Mesenchymal stem cell (in vitro differentiated cells and primary cell): ENCODE data around the gene SRRT.

Experiments used
- DNase-seq: peaks from one replicate; pipeline ENCODE4 v3.0.0-alpha.2; 2013
- H2AFZ ChIP-seq: one replicate; pipeline ENCODE4 v1.6.1; 2013; ENCODE audit warnings: low read depth, mild to moderate bottlenecking, control low read depth, inconsistent platforms, low read length, moderate library complexity
- H2AK5ac ChIP-seq: 2 replicates; pipeline ENCODE4 v1.6.1; 2013; ENCODE audit warnings: low read length, moderate library complexity, mild to moderate bottlenecking, inconsistent platforms; ENCODE audit not compliant: severe bottlenecking
- H2BK120ac ChIP-seq: one replicate; pipeline ENCODE4 v1.6.1; 2013; ENCODE audit warnings: low read depth, mild to moderate bottlenecking, inconsistent platforms, low read length, moderate library complexity
- H2BK12ac ChIP-seq, 2 experiments: one replicate each; pipeline ENCODE4 v1.6.1; 2013; ENCODE audit warnings: inconsistent platforms in 2 of 2, low read length in 2 of 2, mild to moderate bottlenecking in 2 of 2, moderate library complexity in 2 of 2, control low read depth in 1 of 2
- H2BK15ac ChIP-seq: one replicate; pipeline ENCODE4 v1.6.1; 2013; ENCODE audit warnings: mild to moderate bottlenecking, low read depth, inconsistent platforms; ENCODE audit not compliant: poor library complexity, severe bottlenecking
- H2BK5ac ChIP-seq: 2 replicates; pipeline ENCODE4 v1.6.1; 2013; ENCODE audit warnings: low read depth, mild to moderate bottlenecking, low read length, control low read depth, inconsistent platforms; ENCODE audit not compliant: poor library complexity, severe bottlenecking
- H3K14ac ChIP-seq, 2 experiments: one replicate each; pipeline ENCODE4 v1.6.1; 2013; ENCODE audit warnings: inconsistent platforms in 2 of 2, low read length in 2 of 2, control low read depth in 1 of 2, mild to moderate bottlenecking in 1 of 2, moderate library complexity in 1 of 2
- H3K18ac ChIP-seq, 2 experiments: one replicate each; pipeline ENCODE4 v1.6.1; 2013; ENCODE audit warnings: inconsistent platforms in 2 of 2, low read length in 2 of 2, control low read depth in 1 of 2, low read depth in 1 of 2, mild to moderate bottlenecking in 1 of 2
- H3K23ac ChIP-seq, 2 experiments: one replicate each; pipeline ENCODE4 v1.6.1; 2013; ENCODE audit warnings: inconsistent platforms in 2 of 2, low read length in 2 of 2, mild to moderate bottlenecking in 2 of 2, moderate library complexity in 2 of 2, control low read depth in 1 of 2
- H3K27ac ChIP-seq: 2 replicates; pipeline ENCODE4 v1.5.1; 2013; ENCODE audit warnings: mild to moderate bottlenecking, moderate library complexity, low read length, control low read depth, inconsistent platforms; ENCODE audit not compliant: poor library complexity, severe bottlenecking
- H3K27me3 ChIP-seq, 2 experiments: 2 replicates each; pipeline versions ENCODE4 v1.6.1 to v1.7.0; 2013; ENCODE audit warnings: low read length in 2 of 2, mild to moderate bottlenecking in 2 of 2, moderate library complexity in 2 of 2, control low read depth in 1 of 2, inconsistent platforms in 1 of 2; ENCODE audit not compliant: control insufficient read depth in 1 of 2, insufficient read depth in 1 of 2
- H3K36me3 ChIP-seq, 2 experiments: 2 replicates each; pipeline versions ENCODE4 v1.6.1 to v1.7.0; 2013; ENCODE audit warnings: low read length in 2 of 2, control low read depth in 1 of 2, inconsistent platforms in 1 of 2, low read depth in 1 of 2, mild to moderate bottlenecking in 1 of 2; ENCODE audit not compliant: insufficient read depth in 2 of 2, control insufficient read depth in 1 of 2
- H3K4ac ChIP-seq, 2 experiments: one replicate each; pipeline ENCODE4 v1.6.1; 2013; ENCODE audit warnings: inconsistent platforms in 2 of 2, low read length in 2 of 2, mild to moderate bottlenecking in 2 of 2, moderate library complexity in 2 of 2, control low read depth in 1 of 2, low read depth in 1 of 2
- H3K4me1 ChIP-seq: 2 replicates; pipeline ENCODE4 v1.6.1; 2013; ENCODE audit warnings: low read depth, low read length, control low read depth; ENCODE audit not compliant: control insufficient read depth, insufficient read depth
- H3K4me2 ChIP-seq: 2 replicates; pipeline ENCODE4 v1.6.1; 2013; ENCODE audit warnings: low read length, mild to moderate bottlenecking, inconsistent platforms; ENCODE audit not compliant: poor library complexity, severe bottlenecking
- H3K4me3 ChIP-seq, 2 experiments: 2 replicates each; pipeline versions ENCODE4 v1.5.1 to v1.7.0; 2013; ENCODE audit warnings: low read length in 2 of 2, mild to moderate bottlenecking in 2 of 2, control low read depth in 1 of 2, low read depth in 1 of 2; ENCODE audit not compliant: insufficient read depth in 1 of 2
- H3K79me1 ChIP-seq: replicated peaks from 2 replicates; pipeline ENCODE4 v1.6.1; 2013; ENCODE audit warnings: mild to moderate bottlenecking, control low read depth, low read length, inconsistent platforms; ENCODE audit not compliant: poor library complexity, severe bottlenecking
- H3K9ac ChIP-seq: 2 replicates; pipeline ENCODE4 v1.7.0; 2013; ENCODE audit warnings: mild to moderate bottlenecking, low read length, moderate library complexity
- H3K9me3 ChIP-seq: 2 replicates; pipeline ENCODE4 v1.7.0; 2013; ENCODE audit warnings: mild to moderate bottlenecking, low read length; ENCODE audit not compliant: control insufficient read depth
- H4K8ac ChIP-seq: one replicate; pipeline ENCODE4 v1.6.1; 2013; ENCODE audit warnings: inconsistent platforms, mild to moderate bottlenecking, low read length, moderate library complexity
- H4K91ac ChIP-seq: one replicate; pipeline ENCODE4 v1.6.1; 2013; ENCODE audit warnings: mild to moderate bottlenecking, low read length, inconsistent platforms
- WGBS: methylation state at CpG from one replicate; pipeline ENCODE4 v1.1.7; 2013; ENCODE audit warnings: mixed read lengths; 5-methylcytosine and 5-hydroxymethylcytosine counted together

Gene SRRT

DNA sequence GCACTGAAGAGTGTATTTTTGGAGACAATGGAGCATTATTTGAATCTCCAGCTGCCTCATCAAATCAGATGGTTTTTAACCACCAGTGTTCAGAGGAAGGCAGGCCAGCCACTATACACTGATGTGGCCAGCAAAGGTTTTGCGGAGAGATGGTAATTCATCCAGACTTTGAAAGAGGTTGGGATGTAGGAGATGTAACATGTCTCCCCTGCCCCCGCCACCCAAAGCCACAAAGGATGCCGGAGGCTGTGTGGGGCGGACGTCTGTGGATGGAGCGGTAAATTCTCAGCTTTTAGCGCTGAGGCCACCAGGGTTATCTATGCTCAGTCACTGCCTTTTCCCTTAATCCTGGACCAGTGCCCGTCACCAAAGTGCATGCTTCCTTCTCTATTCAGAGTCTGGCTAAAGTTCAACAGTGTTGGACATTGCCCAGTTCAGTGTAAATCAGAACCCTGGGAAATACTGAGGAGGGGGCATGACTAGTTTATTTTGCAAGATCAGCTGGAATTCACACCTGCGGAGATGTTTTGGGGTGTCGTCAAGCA, 11.4 kb upstream of the SRRT start:
- no peak overlapping the region for H4K91ac ChIP-seq
- WGBS, result 87% methylated on average over 10 of the region's 10 CpGs
- H3K4ac ChIP-seq, result no peak overlapping the region
- H2BK120ac ChIP-seq, result no peak overlapping the region
- no peak overlapping the region for H3K27ac ChIP-seq
- H3K14ac ChIP-seq, result no peak overlapping the region
- DNase-seq, result no peak
- H4K8ac ChIP-seq, result no peak overlapping the region
- no peaks in the 10 kb centered on the region for H3K9me3 ChIP-seq
- no peak overlapping the region for H3K23ac ChIP-seq
- H3K9ac ChIP-seq, result no peak overlapping the region
- H2BK5ac ChIP-seq, result no peak overlapping the region
- H2BK12ac ChIP-seq, result no peak overlapping the region
- H3K36me3 ChIP-seq, result peaks cover 29 to 63% of the 10 kb centered on the region in 2 experiments
- no peak overlapping the region for H2AK5ac ChIP-seq
- no peaks in the 10 kb centered on the region for H3K27me3 ChIP-seq
- no peak overlapping the region for H3K4me2 ChIP-seq
- H3K4me3 ChIP-seq, result no peak overlapping the region
- H3K4me1 ChIP-seq, result peaks cover 18% of the 10 kb centered on the region
- H2BK15ac ChIP-seq, result no peak overlapping the region
- no peak overlapping the region for H3K18ac ChIP-seq
- H2AFZ ChIP-seq, result no peak overlapping the region
- H3K79me1 ChIP-seq, result peaks cover 27% of the 10 kb centered on the region

DNA sequence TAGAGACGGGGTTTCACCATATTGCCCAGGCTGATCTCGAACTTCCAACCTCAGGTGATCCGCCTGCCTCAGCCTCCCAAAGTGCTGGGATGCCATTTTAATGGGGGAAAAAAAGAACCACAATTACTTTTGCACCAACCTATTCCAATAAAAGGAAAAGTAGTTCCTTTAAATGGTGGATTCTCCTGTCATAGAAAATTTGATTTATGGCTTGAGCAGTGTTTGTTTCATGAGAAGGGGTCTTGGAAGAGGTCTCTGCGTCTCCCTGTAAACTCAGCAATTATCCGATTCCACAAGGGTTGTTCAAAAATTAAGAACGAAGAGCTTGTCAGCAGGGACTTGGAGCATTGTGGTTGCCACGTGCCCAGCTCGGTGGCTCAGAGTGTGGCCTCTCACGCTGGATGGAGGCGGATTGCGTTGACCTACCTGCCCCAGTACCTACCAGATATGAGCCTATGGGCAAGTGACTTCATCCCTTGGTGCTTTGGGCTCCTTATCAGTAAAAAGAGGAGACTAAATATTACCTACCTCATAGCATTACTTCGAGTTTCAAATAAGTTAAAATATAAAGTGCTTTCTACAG, 10.5 kb upstream of the SRRT start:
- Histone ChIP-seq H2BK120ac (no peak overlapping the region), H4K91ac (no peak overlapping the region), H2AFZ (no peak overlapping the region), H3K4me2 (no peak overlapping the region), H3K27ac (no peak overlapping the region), H3K9ac (no peak overlapping the region), H3K14ac (no peak overlapping the region), H2BK5ac (no peak overlapping the region), H2BK15ac (no peak overlapping the region), H3K79me1 (peaks cover 22% of the 10 kb centered on the region), H2AK5ac (no peak overlapping the region), H3K4ac (no peak overlapping the region), H3K18ac (no peak overlapping the region), H3K4me1 (peaks cover 26% of the 10 kb centered on the region), H3K27me3 (no peaks in the 10 kb centered on the region), H3K36me3 (peaks cover 23 to 62% of the 10 kb centered on the region in 2 experiments), H3K4me3 (no peak overlapping the region), H4K8ac (no peak overlapping the region), H3K23ac (no peak overlapping the region), H2BK12ac (no peak overlapping the region), H3K9me3 (no peaks in the 10 kb centered on the region)
- DNase-seq, result no peak
- WGBS, result 93% methylated on average over 11 of the region's 12 CpGs

DNA sequence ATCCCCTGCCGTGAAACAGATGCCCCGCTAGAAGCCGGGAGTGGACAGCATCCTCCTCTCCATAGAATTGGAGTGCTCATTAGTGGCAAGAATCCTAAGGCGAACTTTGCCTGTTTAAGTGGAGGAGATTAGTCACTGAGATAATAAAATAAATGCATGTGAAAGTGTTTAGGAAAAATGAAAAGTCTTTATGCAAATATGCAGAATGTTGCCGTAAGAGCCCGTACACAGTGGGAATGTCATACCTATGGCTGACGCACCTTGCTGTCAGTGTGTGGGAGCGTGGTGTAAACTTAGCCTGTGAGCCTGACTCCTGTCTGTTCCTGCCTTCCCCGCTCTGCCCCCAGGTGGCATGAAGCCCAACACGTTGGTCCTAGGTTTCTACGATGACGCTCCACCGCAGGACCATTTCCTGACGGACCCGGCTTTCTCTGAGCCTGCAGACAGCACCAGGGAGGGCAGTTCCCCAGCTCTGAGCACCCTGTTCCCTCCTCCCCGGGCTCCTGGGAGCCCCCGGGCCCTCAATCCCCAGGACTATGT, 9.5 kb upstream of the SRRT start:
- Histone ChIP-seq H3K9ac (no peak overlapping the region), H4K91ac (no peak overlapping the region), H3K36me3 (peaks cover 22 to 60% of the 10 kb centered on the region in 2 experiments), H3K4me2 (no peak overlapping the region), H2BK120ac (no peak overlapping the region), H3K9me3 (no peaks in the 10 kb centered on the region), H3K4me1 (peaks cover 30% of the 10 kb centered on the region), H3K27ac (no peak overlapping the region), H2BK12ac (peak overlapping the region in 1 of 2 experiments; percentile 21), H2AFZ (no peak overlapping the region), H3K4ac (no peak overlapping the region), H3K4me3 (no peak overlapping the region), H3K79me1 (peaks cover 18% of the 10 kb centered on the region), H2BK5ac (no peak overlapping the region), H3K27me3 (no peaks in the 10 kb centered on the region), H3K14ac (no peak overlapping the region), H3K23ac (no peak overlapping the region), H2AK5ac (no peak overlapping the region), H2BK15ac (no peak overlapping the region), H4K8ac (peak overlapping the region; percentile 16), H3K18ac (no peak overlapping the region)
- DNase-seq, result no peak
- 87% methylated on average over 17 of the region's 17 CpGs for WGBS

DNA sequence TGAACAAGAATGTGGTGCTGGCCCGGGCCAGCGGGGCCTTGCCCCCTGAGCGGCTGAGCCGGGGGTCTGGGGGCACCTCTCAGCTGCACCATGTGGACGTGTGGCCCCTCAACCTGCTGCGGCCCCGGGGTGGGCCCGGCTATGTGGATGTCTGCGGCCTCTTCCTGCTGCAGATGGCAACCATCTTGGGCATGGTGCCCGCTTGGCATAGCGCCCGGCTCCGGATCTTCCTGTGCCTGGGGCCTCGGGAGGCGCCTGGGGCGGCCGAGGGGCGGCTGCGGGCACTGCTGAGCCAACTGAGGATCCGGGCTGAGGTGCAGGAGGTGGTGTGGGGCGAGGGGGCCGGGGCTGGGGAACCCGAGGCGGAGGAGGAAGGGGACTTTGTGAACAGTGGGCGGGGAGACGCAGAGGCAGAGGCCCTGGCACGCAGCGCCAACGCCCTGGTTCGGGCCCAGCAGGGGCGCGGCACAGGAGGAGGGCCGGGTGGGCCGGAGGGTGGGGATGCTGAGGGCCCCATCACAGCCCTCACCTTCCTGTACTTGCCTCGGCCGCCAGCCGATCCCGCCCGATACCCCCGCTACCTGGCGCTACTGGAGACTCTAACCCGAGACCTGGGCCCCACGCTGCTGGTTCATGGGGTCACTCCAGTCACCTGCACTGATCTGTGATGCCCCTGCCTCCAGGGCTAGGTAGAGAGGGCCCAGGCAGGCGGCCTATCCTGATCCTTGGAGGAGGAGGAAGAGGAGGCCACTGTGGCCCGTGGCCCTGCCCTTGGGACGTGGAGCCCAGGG, 8.8 kb upstream of the SRRT start:
- WGBS, result 95% methylated on average over 40 of the region's 46 CpGs
- Histone ChIP-seq H2BK120ac (peak overlapping the region; percentile 77), H2BK15ac (peak overlapping the region; percentile 97), H3K4me2 (no peak overlapping the region), H3K36me3 (peaks cover 22 to 60% of the 10 kb centered on the region in 2 experiments), H3K14ac (peak overlapping the region in 1 of 2 experiments; percentile 22), H2BK5ac (peak overlapping the region; percentile 60), H4K8ac (peak overlapping the region; percentile 96), H3K9me3 (no peaks in the 10 kb centered on the region), H3K27me3 (no peaks in the 10 kb centered on the region), H2AK5ac (peak overlapping the region; percentile 86), H3K23ac (no peak overlapping the region), H3K4me3 (peak overlapping the region in 1 of 2 experiments; percentile 82), H3K4me1 (peaks cover 33% of the 10 kb centered on the region), H3K79me1 (peaks cover 15% of the 10 kb centered on the region), H4K91ac (peak overlapping the region; percentile 97), H3K27ac (peak overlapping the region; percentile 60), H3K9ac (peak overlapping the region; percentile 99), H3K18ac (peak overlapping the region; percentile 72 to 76), H2BK12ac (peak overlapping the region; percentile 64 to 67), H3K4ac (peak overlapping the region; percentile 77 to 82), H2AFZ (no peak overlapping the region)
- no peak for DNase-seq
